HL-60 (cell line): ENCODE measurements around the gene XIRP1.

Source experiments
- DNase-seq, 2 experiments: peaks; one replicate each; pipeline ENCODE4 v3.0.0-alpha.2; 2010 to 2020; ENCODE audit warnings: low read depth in 1 of 2, low spot score in 1 of 2
- H3K27ac ChIP-seq: fragments of 250-450 bp; sonication (Bioruptor Pico); replicated peaks from 2 replicates; pipeline ENCODE4 v1.5.1; 2020; ENCODE audit warnings: mild to moderate bottlenecking, moderate library complexity
- H3K27me3 ChIP-seq: fragments of 250-450 bp; sonication (Bioruptor Pico); 2 replicates; pipeline ENCODE4 v1.5.1; 2021; ENCODE audit warnings: mild to moderate bottlenecking, moderate library complexity; ENCODE audit not compliant: insufficient read depth, poor library complexity, severe bottlenecking
- H3K4me3 ChIP-seq: replicated peaks from 2 replicates; pipeline ENCODE4 v1.5.1; 2011; ENCODE audit warnings: mild to moderate bottlenecking, control low read depth, low read length; ENCODE audit not compliant: insufficient read depth
- GABPA ChIP-seq: IDR thresholded peaks from 2 replicates; pipeline ENCODE4 v1.6.1; 2012; ENCODE audit warnings: low read depth
- POLR2AphosphoS5 ChIP-seq: IDR thresholded peaks from 2 replicates; pipeline ENCODE4 v1.6.1; 2012; ENCODE audit warnings: low read depth
- SPI1 ChIP-seq: IDR thresholded peaks from 2 replicates; pipeline ENCODE4 v1.6.1; 2012; ENCODE audit warnings: low read depth, mild to moderate bottlenecking, borderline replicate concordance
- TF ChIP-seq, protein P1 (sequence below): IDR thresholded peaks from 2 replicates; pipeline ENCODE4 v1.6.1; 2012; ENCODE audit warnings: low read depth; ENCODE audit not compliant: insufficient replicate concordance
- TF ChIP-seq, protein P2 (sequence below): IDR thresholded peaks from one replicate; pipeline ENCODE4 v1.5.1; 2011; ENCODE audit warnings: low read length, control low read depth, inconsistent platforms; ENCODE audit not compliant: insufficient read depth

Gene XIRP1

DNA sequence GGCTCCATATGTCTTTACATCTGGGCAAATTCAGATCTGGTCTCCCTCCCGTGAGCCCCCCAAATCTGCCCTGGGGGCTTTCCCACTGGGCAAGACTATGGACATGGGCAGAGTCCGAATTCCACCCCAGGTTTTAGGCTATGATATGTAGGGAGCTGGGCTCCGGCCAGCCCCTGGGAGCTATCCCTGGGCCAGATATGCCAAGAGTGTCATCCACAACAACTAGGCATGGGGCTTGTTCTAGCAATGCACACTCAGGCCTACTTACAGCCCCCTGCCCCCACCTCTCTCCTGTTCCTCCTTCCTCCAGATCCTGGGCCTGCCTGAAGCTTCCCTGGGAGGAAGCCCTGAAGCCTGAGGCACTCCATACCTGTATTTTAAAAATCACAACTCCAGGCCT is 622 bp downstream of the XIRP1 start:
- H3K27ac ChIP-seq: no peak overlapping the region
- TF ChIP-seq, protein P1, sequence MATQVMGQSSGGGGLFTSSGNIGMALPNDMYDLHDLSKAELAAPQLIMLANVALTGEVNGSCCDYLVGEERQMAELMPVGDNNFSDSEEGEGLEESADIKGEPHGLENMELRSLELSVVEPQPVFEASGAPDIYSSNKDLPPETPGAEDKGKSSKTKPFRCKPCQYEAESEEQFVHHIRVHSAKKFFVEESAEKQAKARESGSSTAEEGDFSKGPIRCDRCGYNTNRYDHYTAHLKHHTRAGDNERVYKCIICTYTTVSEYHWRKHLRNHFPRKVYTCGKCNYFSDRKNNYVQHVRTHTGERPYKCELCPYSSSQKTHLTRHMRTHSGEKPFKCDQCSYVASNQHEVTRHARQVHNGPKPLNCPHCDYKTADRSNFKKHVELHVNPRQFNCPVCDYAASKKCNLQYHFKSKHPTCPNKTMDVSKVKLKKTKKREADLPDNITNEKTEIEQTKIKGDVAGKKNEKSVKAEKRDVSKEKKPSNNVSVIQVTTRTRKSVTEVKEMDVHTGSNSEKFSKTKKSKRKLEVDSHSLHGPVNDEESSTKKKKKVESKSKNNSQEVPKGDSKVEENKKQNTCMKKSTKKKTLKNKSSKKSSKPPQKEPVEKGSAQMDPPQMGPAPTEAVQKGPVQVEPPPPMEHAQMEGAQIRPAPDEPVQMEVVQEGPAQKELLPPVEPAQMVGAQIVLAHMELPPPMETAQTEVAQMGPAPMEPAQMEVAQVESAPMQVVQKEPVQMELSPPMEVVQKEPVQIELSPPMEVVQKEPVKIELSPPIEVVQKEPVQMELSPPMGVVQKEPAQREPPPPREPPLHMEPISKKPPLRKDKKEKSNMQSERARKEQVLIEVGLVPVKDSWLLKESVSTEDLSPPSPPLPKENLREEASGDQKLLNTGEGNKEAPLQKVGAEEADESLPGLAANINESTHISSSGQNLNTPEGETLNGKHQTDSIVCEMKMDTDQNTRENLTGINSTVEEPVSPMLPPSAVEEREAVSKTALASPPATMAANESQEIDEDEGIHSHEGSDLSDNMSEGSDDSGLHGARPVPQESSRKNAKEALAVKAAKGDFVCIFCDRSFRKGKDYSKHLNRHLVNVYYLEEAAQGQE: no peak
- TF ChIP-seq POLR2AphosphoS5 (no peak), SPI1 (no peak), GABPA (no peak)
- TF ChIP-seq, protein P2, sequence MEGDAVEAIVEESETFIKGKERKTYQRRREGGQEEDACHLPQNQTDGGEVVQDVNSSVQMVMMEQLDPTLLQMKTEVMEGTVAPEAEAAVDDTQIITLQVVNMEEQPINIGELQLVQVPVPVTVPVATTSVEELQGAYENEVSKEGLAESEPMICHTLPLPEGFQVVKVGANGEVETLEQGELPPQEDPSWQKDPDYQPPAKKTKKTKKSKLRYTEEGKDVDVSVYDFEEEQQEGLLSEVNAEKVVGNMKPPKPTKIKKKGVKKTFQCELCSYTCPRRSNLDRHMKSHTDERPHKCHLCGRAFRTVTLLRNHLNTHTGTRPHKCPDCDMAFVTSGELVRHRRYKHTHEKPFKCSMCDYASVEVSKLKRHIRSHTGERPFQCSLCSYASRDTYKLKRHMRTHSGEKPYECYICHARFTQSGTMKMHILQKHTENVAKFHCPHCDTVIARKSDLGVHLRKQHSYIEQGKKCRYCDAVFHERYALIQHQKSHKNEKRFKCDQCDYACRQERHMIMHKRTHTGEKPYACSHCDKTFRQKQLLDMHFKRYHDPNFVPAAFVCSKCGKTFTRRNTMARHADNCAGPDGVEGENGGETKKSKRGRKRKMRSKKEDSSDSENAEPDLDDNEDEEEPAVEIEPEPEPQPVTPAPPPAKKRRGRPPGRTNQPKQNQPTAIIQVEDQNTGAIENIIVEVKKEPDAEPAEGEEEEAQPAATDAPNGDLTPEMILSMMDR: no peak
- H3K4me3 ChIP-seq: no peak overlapping the region

DNA sequence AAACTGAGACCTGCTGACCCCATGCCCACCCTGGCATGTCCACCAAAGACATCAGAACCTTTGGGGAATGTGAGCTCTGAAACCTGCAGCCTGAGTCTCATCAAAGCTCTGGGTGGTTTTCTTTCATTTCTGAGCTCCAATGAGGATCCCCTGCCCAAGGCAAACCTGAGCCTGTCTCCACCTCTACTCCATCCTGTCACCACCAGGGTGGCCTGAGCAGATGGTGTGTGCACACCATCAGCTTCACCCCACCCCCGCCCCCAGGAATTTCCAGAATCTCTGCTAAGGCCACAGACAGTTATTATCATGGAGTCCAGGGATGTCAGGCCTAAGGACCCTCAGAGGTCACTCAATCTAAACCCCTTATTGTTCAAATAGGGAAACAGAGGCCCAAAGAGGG is 1.3 kb downstream of the XIRP1 start:
- Histone ChIP-seq H3K27me3 (no peaks in the 10 kb centered on the region), H3K27ac (no peak overlapping the region), H3K4me3 (no peak overlapping the region)
- no peak for TF ChIP-seq SPI1
- TF ChIP-seq POLR2AphosphoS5: no peak
- TF ChIP-seq, protein P2: no peak
- DNase-seq: no peak

More for the DNA sequence above, 622 bp downstream of the XIRP1 start:
- DNase-seq: no peak
- H3K27me3 ChIP-seq: no peaks in the 10 kb centered on the region

DNA sequence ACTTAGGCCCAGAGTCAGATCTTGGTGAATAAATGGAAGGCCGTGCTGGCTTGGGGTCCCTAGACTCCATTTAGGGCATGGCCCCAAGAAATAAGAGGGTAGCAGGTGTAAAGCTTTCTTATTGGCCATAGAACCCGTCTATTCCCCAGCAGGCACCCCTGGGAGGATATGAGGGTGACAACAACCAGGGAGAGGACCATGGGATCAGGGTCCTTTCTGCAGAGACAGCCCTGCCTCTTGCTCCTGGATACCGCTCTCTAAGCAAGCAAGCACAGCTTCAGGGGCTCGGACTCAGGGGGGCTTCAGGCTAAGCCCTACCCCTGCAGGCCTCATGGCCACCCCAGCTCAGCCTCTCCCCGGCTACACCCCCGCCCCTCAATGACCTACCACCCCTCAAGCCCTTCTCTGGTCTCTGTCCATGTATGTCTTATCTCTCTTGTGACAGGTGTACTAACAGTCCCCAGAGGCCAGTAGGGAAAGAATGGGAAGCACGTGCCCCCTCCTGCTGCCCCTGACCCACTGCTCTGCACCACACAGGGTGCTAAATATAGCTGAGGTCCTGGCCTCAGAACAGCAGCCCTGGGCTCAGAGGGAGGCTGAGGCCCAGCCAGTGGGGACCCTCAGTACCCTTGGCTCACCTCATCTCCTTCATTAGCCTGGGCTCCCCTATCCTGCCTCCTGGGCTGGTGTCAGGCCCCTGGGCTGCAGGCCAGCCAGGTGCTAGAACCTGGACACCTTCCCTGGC is 1.9 kb downstream of the XIRP1 start:
- Histone ChIP-seq H3K27ac (no peak overlapping the region), H3K4me3 (no peak overlapping the region), H3K27me3 (no peaks in the 10 kb centered on the region)
- DNase-seq: no peak
- TF ChIP-seq POLR2AphosphoS5: no peak
- TF ChIP-seq GABPA: no peak
- TF ChIP-seq, protein P2: no peak
- TF ChIP-seq, protein P1: no peak
- no peak for TF ChIP-seq SPI1

DNA sequence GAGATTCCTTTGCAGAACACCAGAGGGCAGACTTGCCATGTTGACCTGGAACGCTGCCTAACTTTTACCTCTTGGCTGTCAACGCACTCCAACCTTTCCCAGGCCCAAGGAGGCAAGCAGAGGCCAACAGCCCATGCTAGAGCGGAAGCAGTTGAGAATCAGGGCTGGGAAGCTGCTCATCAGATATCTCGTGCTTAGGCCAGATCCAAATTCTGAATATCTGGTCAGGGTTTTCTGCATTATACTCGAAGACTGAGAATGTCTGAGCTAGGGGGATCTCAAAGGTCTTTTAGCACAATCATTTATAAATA is 2.5 kb downstream of the XIRP1 start:
- DNase-seq: peak; percentile 66 to 72
- no peak overlapping the region for H3K4me3 ChIP-seq
- H3K27me3 ChIP-seq: no peaks in the 10 kb centered on the region
- no peak for TF ChIP-seq POLR2AphosphoS5
- TF ChIP-seq, protein P1: no peak
- TF ChIP-seq, protein P2: peak; percentile 77
- no peak for TF ChIP-seq SPI1
- no peak overlapping the region for H3K27ac ChIP-seq
